Osteoblast (primary cell): Measurements from ENCODE around the gene BATF. TPM values are rescaled to one million over a fixed set of nuclear protein-coding genes. Genes with fewer than 3 reads are reported as not detected.

ENCODE experiments used
- DNase-seq: peaks from one replicate; pipeline ENCODE4 v3.0.0; 2011; ENCODE audit warnings: low spot score, mixed read lengths; ENCODE audit not compliant: insufficient read length; ENCODE audit errors: missing footprints
- H2AFZ ChIP-seq: 2 replicates; pipeline ENCODE4 v1.6.0; 2011; ENCODE audit warnings: mild to moderate bottlenecking, low read length
- H3K27ac ChIP-seq: 2 replicates; pipeline ENCODE4 v1.5.1; 2011; ENCODE audit warnings: mild to moderate bottlenecking, low read depth, low read length, moderate library complexity
- H3K27me3 ChIP-seq: 2 replicates; pipeline ENCODE4 v1.6.0; 2012; ENCODE audit warnings: mild to moderate bottlenecking, control low read depth, inconsistent platforms, low read length, moderate library complexity; ENCODE audit not compliant: insufficient read depth
- H3K36me3 ChIP-seq: 2 replicates; pipeline ENCODE4 v1.5.1; 2011; ENCODE audit warnings: mild to moderate bottlenecking, low read length, control low read depth, moderate library complexity; ENCODE audit not compliant: insufficient read depth
- H3K4me1 ChIP-seq: 2 replicates; pipeline ENCODE4 v1.5.1; 2011; ENCODE audit warnings: mild to moderate bottlenecking, low read length, control low read depth, moderate library complexity; ENCODE audit not compliant: insufficient read depth
- H3K4me2 ChIP-seq: 2 replicates; pipeline ENCODE4 v1.6.0; 2011; ENCODE audit warnings: mild to moderate bottlenecking, low read length; ENCODE audit not compliant: insufficient read depth
- H3K4me3 ChIP-seq: fragments of 200-600 bp; sonication (generic); 3 replicates; pipeline ENCODE4 v1.5.1; 2012; ENCODE audit warnings: mild to moderate bottlenecking, low read length, inconsistent platforms; ENCODE audit not compliant: insufficient read depth
- H3K79me2 ChIP-seq: 2 replicates; pipeline ENCODE4 v1.6.0; 2012; ENCODE audit warnings: mild to moderate bottlenecking, low read length, control low read depth, inconsistent platforms; ENCODE audit not compliant: insufficient read depth
- H3K9me3 ChIP-seq: 2 replicates; pipeline ENCODE4 v1.5.1; 2011; ENCODE audit warnings: low read depth, low read length, control low read depth
- H4K20me1 ChIP-seq: 2 replicates; pipeline ENCODE4 v1.6.0; 2012; ENCODE audit warnings: mild to moderate bottlenecking, low read length, control low read depth; ENCODE audit not compliant: insufficient read depth
- CTCF ChIP-seq: IDR thresholded peaks from 2 replicates; pipeline ENCODE4 v1.5.1; 2011; ENCODE audit warnings: mild to moderate bottlenecking, low read depth, low read length, moderate library complexity; ENCODE audit errors: extremely low read depth
- total RNA-seq: library from RNA; depleted of rRNA; stranded (reverse); fragments of >200 nt; gene quantifications from 2 replicates; pipeline ENCODE4 v1.2.3, GENCODE V29; 2012

The BATF gene
- total RNA-seq, 1 donor = 0.72 TPM

GRCh38 chr14:75543786-75544185 is 21.5 kb downstream of the BATF start:
- H3K36me3 ChIP-seq = no peaks in the 10 kb centered on the region
- no peak overlapping the region for H3K27ac ChIP-seq
- H4K20me1 ChIP-seq = no peaks in the 10 kb centered on the region
- H3K4me3 ChIP-seq = no peak overlapping the region
- no peaks in the 10 kb centered on the region for H3K4me1 ChIP-seq
- DNase-seq = no peak
- no peak for TF ChIP-seq CTCF
- no peak overlapping the region for H3K4me2 ChIP-seq
- no peaks in the 10 kb centered on the region for H3K9me3 ChIP-seq
- no peaks in the 10 kb centered on the region for H3K79me2 ChIP-seq
- no peaks in the 10 kb centered on the region for H3K27me3 ChIP-seq
- no peak overlapping the region for H2AFZ ChIP-seq

- Histone ChIP-seq H3K27me3 (peaks cover 5% of the 10 kb centered on the region), H3K36me3 (no peaks in the 10 kb centered on the region), H4K20me1 (no peaks in the 10 kb centered on the region), H3K4me3 (no peak overlapping the region), H3K4me1 (no peaks in the 10 kb centered on the region), H3K79me2 (no peaks in the 10 kb centered on the region), H3K4me2 (no peak overlapping the region), H3K27ac (no peak overlapping the region), H3K9me3 (no peaks in the 10 kb centered on the region), H2AFZ (no peak overlapping the region)
- TF ChIP-seq CTCF = no peak
- no peak for DNase-seq
These were observed 23.6 kb downstream of the BATF start for GRCh38 chr14:75545907-75546306.

GRCh38 chr14:75547552-75548250 is 25.4 kb downstream of the BATF start:
- Histone ChIP-seq H3K27me3 (peaks cover 16% of the 10 kb centered on the region), H3K4me3 (no peak overlapping the region), H3K79me2 (no peaks in the 10 kb centered on the region), H4K20me1 (no peaks in the 10 kb centered on the region), H2AFZ (no peak overlapping the region), H3K4me2 (no peak overlapping the region), H3K9me3 (no peaks in the 10 kb centered on the region), H3K36me3 (no peaks in the 10 kb centered on the region), H3K27ac (no peak overlapping the region), H3K4me1 (no peaks in the 10 kb centered on the region)
- DNase-seq = no peak
- no peak for TF ChIP-seq CTCF

- H3K9me3 ChIP-seq = no peaks in the 10 kb centered on the region
- H3K27ac ChIP-seq = no peak overlapping the region
- no peak overlapping the region for H3K4me2 ChIP-seq
- no peaks in the 10 kb centered on the region for H4K20me1 ChIP-seq
- H2AFZ ChIP-seq = no peak overlapping the region
- no peaks in the 10 kb centered on the region for H3K4me1 ChIP-seq
- H3K27me3 ChIP-seq = peaks cover 22% of the 10 kb centered on the region
- no peak for TF ChIP-seq CTCF
- no peak overlapping the region for H3K4me3 ChIP-seq
- no peaks in the 10 kb centered on the region for H3K79me2 ChIP-seq
- DNase-seq = no peak
- no peaks in the 10 kb centered on the region for H3K36me3 ChIP-seq
These were observed 26.3 kb downstream of the BATF start for GRCh38 chr14:75548544-75548943.
